GM23248 (cell line): Measurements from ENCODE around the gene HLA-A. TPM values are rescaled to one million over a fixed set of nuclear protein-coding genes. Genes with fewer than 3 reads are reported as not detected.

Experiments used
- DNase-seq: peaks from one replicate; pipeline ENCODE4 v3.0.0-alpha.2; 2015
- H2AFZ ChIP-seq: fragments of 200-600 bp; sonication (generic); 2 replicates; pipeline ENCODE4 v1.6.1; 2016; ENCODE audit warnings: antibody characterized with exemption
- H3F3A ChIP-seq: fragments of 200-600 bp; sonication (generic); 2 replicates; pipeline ENCODE4 v1.6.1; 2016; ENCODE audit warnings: mild to moderate bottlenecking, antibody characterized with exemption, mixed run types; ENCODE audit not compliant: insufficient read depth
- H3K27ac ChIP-seq: fragments of 200-600 bp; sonication (generic); 2 replicates; pipeline ENCODE4 v1.5.1; 2016; ENCODE audit warnings: mild to moderate bottlenecking
- H3K27me3 ChIP-seq: fragments of 200-600 bp; sonication (generic); replicated peaks from 2 replicates; pipeline ENCODE4 v1.6.1; 2016; ENCODE audit warnings: mild to moderate bottlenecking; ENCODE audit not compliant: insufficient read depth
- H3K36me3 ChIP-seq: fragments of 200-600 bp; sonication (generic); 2 replicates; pipeline ENCODE4 v1.6.1; 2016; ENCODE audit warnings: low read depth, mild to moderate bottlenecking
- H3K4me1 ChIP-seq: fragments of 200-600 bp; sonication (generic); 2 replicates; pipeline ENCODE4 v1.6.1; 2016; ENCODE audit warnings: mild to moderate bottlenecking; ENCODE audit not compliant: insufficient read depth
- H3K4me2 ChIP-seq: fragments of 200-600 bp; sonication (generic); one replicate; pipeline ENCODE4 v1.6.1; 2016; ENCODE audit warnings: mild to moderate bottlenecking; ENCODE audit not compliant: unreplicated experiment
- H3K4me3 ChIP-seq: fragments of 200-600 bp; sonication (generic); 2 replicates; pipeline ENCODE4 v1.5.1; 2016; ENCODE audit warnings: mild to moderate bottlenecking
- H3K79me2 ChIP-seq: fragments of 200-600 bp; sonication (generic); 2 replicates; pipeline ENCODE4 v1.6.1; 2016; ENCODE audit warnings: mild to moderate bottlenecking; ENCODE audit not compliant: insufficient read depth
- H3K9ac ChIP-seq: fragments of 200-600 bp; sonication (generic); 2 replicates; pipeline ENCODE4 v1.6.1; 2016; ENCODE audit warnings: mild to moderate bottlenecking
- H3K9me2 ChIP-seq: fragments of 200-600 bp; sonication (generic); 2 replicates; pipeline ENCODE4 v1.6.1; 2016; ENCODE audit warnings: mixed run types, mild to moderate bottlenecking, moderate library complexity; ENCODE audit not compliant: insufficient read depth
- H3K9me3 ChIP-seq: fragments of 200-600 bp; sonication (generic); one replicate; pipeline ENCODE4 v1.6.1; 2017; ENCODE audit warnings: low read depth
- H4K20me1 ChIP-seq: fragments of 200-600 bp; sonication (generic); 2 replicates; pipeline ENCODE4 v1.6.0; 2016; ENCODE audit not compliant: insufficient read depth
- EZH2 ChIP-seq: fragments of 200-600 bp; sonication (generic); IDR thresholded peaks from 2 replicates; pipeline ENCODE4 v1.6.1; 2018; ENCODE audit warnings: antibody characterized with exemption, mild to moderate bottlenecking; ENCODE audit not compliant: insufficient read depth, poor library complexity, severe bottlenecking
- EZH2phosphoT487 ChIP-seq: fragments of 200-600 bp; sonication (generic); IDR thresholded peaks from 2 replicates; pipeline ENCODE4 v1.6.1; 2018; ENCODE audit warnings: antibody characterized with exemption, moderate library complexity, mild to moderate bottlenecking, low read depth; ENCODE audit not compliant: insufficient read depth
- WGBS, 2 experiments: methylation state at CpG; one replicate each; pipeline ENCODE4 v1.1.6; 2015 to 2017; ENCODE audit warnings: low lambda C conversion rate in 2 of 2, low coverage in 1 of 2; ENCODE audit errors: missing lambda C conversion rate in 2 of 2; 5-methylcytosine and 5-hydroxymethylcytosine counted together
- in situ Hi-C: fragments of 300-500 bp; cut with MboI; formaldehyde crosslinking; loops from 2 replicates; pipeline ENCODE4 v1.15.0; 2020
- polyA plus RNA-seq: library from polyadenylated mRNA; unstranded; fragments of >200 nt; fragmentation: Nextera tagmentation; extraction: Ambion mirVana; gene quantifications from 2 replicates; pipeline ENCODE4 v1.2.1, GENCODE V29; 2016
- total RNA-seq: library from RNA; depleted of rRNA; stranded (reverse); fragments of >200 nt; shearing (Covaris generic); gene quantifications from 2 replicates; pipeline ENCODE4 v1.2.3, GENCODE V29; 2014

HLA-A gene
- total and polyA plus RNA-seq, 2 experiments from 2014 or later, result 508 to 634 TPM

- H2AFZ ChIP-seq, result no peak overlapping the region
- H3F3A ChIP-seq, result no peaks in the 10 kb centered on the region
Measured at GRCh38 chr6:29943053-29943966, 978 bp downstream of the HLA-A start.

GRCh38 chr6:29945281-29945820 lies 3.0 kb downstream of the HLA-A start:
- Histone ChIP-seq H3K9me2 (no peaks in the 10 kb centered on the region), H4K20me1 (no peaks in the 10 kb centered on the region; the same call in 1 of the 2 replicates), H2AFZ (no peak overlapping the region), H3K36me3 (no peaks in the 10 kb centered on the region), H3K27me3 (no peaks in the 10 kb centered on the region), H3F3A (no peaks in the 10 kb centered on the region), H3K27ac (no peak overlapping the region), H3K4me3 (no peak overlapping the region), H3K4me2 (no peak overlapping the region), H3K9me3 (no peaks in the 10 kb centered on the region), H3K9ac (no peak overlapping the region), H3K4me1 (no peaks in the 10 kb centered on the region), H3K79me2 (no peaks in the 10 kb centered on the region)
- DNase-seq, result no peak
- 95 to 97% methylated on average over 4 of the region's 4 CpGs for WGBS, 2 experiments
- no peak for TF ChIP-seq EZH2
- no peak for TF ChIP-seq EZH2phosphoT487
- in situ Hi-C loops, result no loop called here

More at GRCh38 chr6:29943053-29943966, 978 bp downstream of the HLA-A start:
- no peaks in the 10 kb centered on the region for H3K9me2 ChIP-seq
- no peaks in the 10 kb centered on the region for H3K27me3 ChIP-seq
- peak overlapping the region; percentile 92 for H3K9ac ChIP-seq
- H3K4me1 ChIP-seq, result no peaks in the 10 kb centered on the region
- no peak overlapping the region for H3K27ac ChIP-seq
- peak; percentile 37 for DNase-seq
- H4K20me1 ChIP-seq, result no peaks in the 10 kb centered on the region; the same call in 1 of the 2 replicates
- H3K36me3 ChIP-seq, result no peaks in the 10 kb centered on the region
- H3K4me3 ChIP-seq, result peak overlapping the region; percentile 76
- 30 to 33% methylated on average over 34 to 52 of the region's 58 CpGs for WGBS, 2 experiments
- H3K79me2 ChIP-seq, result no peaks in the 10 kb centered on the region
- H3K4me2 ChIP-seq, result peak overlapping the region; percentile 42
- TF ChIP-seq EZH2, result no peak
- no peak for TF ChIP-seq EZH2phosphoT487
- in situ Hi-C loops, result no loop called here
- H3K9me3 ChIP-seq, result no peaks in the 10 kb centered on the region

- Histone ChIP-seq H3F3A (no peaks in the 10 kb centered on the region), H3K9ac (no peak overlapping the region), H2AFZ (no peak overlapping the region), H3K9me2 (no peaks in the 10 kb centered on the region), H3K4me1 (no peaks in the 10 kb centered on the region), H3K4me2 (no peak overlapping the region), H3K9me3 (no peaks in the 10 kb centered on the region), H3K27ac (no peak overlapping the region), H3K4me3 (no peak overlapping the region), H3K27me3 (no peaks in the 10 kb centered on the region), H4K20me1 (no peaks in the 10 kb centered on the region; the same call in 1 of the 2 replicates), H3K79me2 (no peaks in the 10 kb centered on the region), H3K36me3 (no peaks in the 10 kb centered on the region)
- whole genome bisulfite sequencing, 2 experiments, result 78 to 80% methylated on average over 6 of the region's 6 CpGs
- in situ Hi-C loops, result no loop called here
- DNase-seq, result no peak
- TF ChIP-seq EZH2 (no peak), EZH2phosphoT487 (no peak)
Measured at GRCh38 chr6:29946223-29947076, 4.1 kb downstream of the HLA-A start.

- no peak for DNase-seq
- H4K20me1 ChIP-seq, result no peaks in the 10 kb centered on the region; the same call in 1 of the 2 replicates
- no peaks in the 10 kb centered on the region for H3K9me3 ChIP-seq
- H3K36me3 ChIP-seq, result no peaks in the 10 kb centered on the region
- no peaks in the 10 kb centered on the region for H3F3A ChIP-seq
- no peak overlapping the region for H3K9ac ChIP-seq
- no peaks in the 10 kb centered on the region for H3K79me2 ChIP-seq
- no peak overlapping the region for H3K4me3 ChIP-seq
- no peaks in the 10 kb centered on the region for H3K9me2 ChIP-seq
- H3K27me3 ChIP-seq, result no peaks in the 10 kb centered on the region
- in situ Hi-C loops, result no loop called here
- no peak overlapping the region for H3K4me2 ChIP-seq
- H3K4me1 ChIP-seq, result no peaks in the 10 kb centered on the region
- 53 to 54% methylated on average over 3 of the region's 3 CpGs for WGBS, 2 experiments
- H3K27ac ChIP-seq, result no peak overlapping the region
- TF ChIP-seq EZH2phosphoT487, result no peak
- TF ChIP-seq EZH2, result no peak
- H2AFZ ChIP-seq, result no peak overlapping the region
Measured at GRCh38 chr6:29947077-29947980, 5.0 kb downstream of the HLA-A start.
